ENCODE measurements around the gene PLCL1. TPM values are rescaled to one million over a fixed set of nuclear protein-coding genes. Genes with fewer than 3 reads are reported as not detected.

PLCL1 gene
- total and polyA plus RNA-seq, 10 of the 15 experiments (the other 5 are each of a cell fraction or from before 2014, with no cell fraction given), result 0.03 to 1.5 (median 0.22) TPM

- FAIRE-seq, result no peak
- intact Hi-C loops (cut with micrococcal nuclease; ENCODE audit: unreplicated experiment), result no loop called here
These were observed 128.0 kb downstream of the PLCL1 start for GRCh38 chr2:197932374-197932773.

More at GRCh38 chr2:197932374-197932773, 128.0 kb downstream of the PLCL1 start:
- Histone ChIP-seq H3K27me3 (replicated peaks in 1 of 2; ENCODE audit: control insufficient read depth in 2 of 2, insufficient read depth in 2 of 2, low read length in 1 of 2) (no peaks in the 10 kb centered on the region), H3K4me2 (ENCODE audit: control insufficient read depth, insufficient read depth) (no peak overlapping the region), H2AFZ (ENCODE audit: control insufficient read depth, low read depth, low read length) (no peak overlapping the region), H3K9ac (ENCODE audit: control insufficient read depth, insufficient read depth, low read length) (no peak overlapping the region), H3K4me3 (no peak overlapping the region), H3K36me3 (ENCODE audit: control insufficient read depth in 2 of 2, insufficient read depth in 2 of 2, low read length in 1 of 2) (no peaks in the 10 kb centered on the region), H4K20me1 (ENCODE audit: control insufficient read depth, insufficient read depth) (no peaks in the 10 kb centered on the region), H3K9me3 (replicated peaks; ENCODE audit: control insufficient read depth, insufficient read depth, low read length) (no peaks in the 10 kb centered on the region), H3K27ac (ENCODE audit: control insufficient read depth, insufficient read depth) (no peak overlapping the region), H3K4me1 (ENCODE audit: control insufficient read depth, insufficient read depth, low read length) (no peaks in the 10 kb centered on the region), H3K79me2 (ENCODE audit: control insufficient read depth, insufficient read depth, low read length) (no peaks in the 10 kb centered on the region)
- POLR2A ChIA-PET, result interaction anchor here (0.6 to 0.8 kb wide), 2 partner anchors 12 to 17 kb away, joined by 3 to 4 read pairs; no protein-coding TSS in a partner anchor
- RAD21 ChIA-PET (ENCODE audit: unreplicated experiment), result no interaction called here
- WGBS (ENCODE audit: insufficient coverage, insufficient replicate concordance, low lambda C conversion rate, missing lambda C conversion rate), result 19% methylated on average over 5 of the region's 5 CpGs
- no peak for DNase-seq (ENCODE audit: low read depth, low spot score)
- no peak for ATAC-seq
- CTCF ChIA-PET, result no interaction called here
- SMC1A ChIA-PET (ENCODE audit: uncharacterized antibody, unreplicated experiment), result interaction anchor here (1.1 to 1.8 kb wide), 4 partner anchors 12 to 127 kb away, joined by 3 to 6 read pairs (median 4); no protein-coding TSS in a partner anchor
- TF ChIP-seq POLR2A (IDR thresholded peaks at IDR 0.05; ENCODE audit: low read depth, low read length), result no peak
- TF ChIP-seq TAF1 (IDR thresholded peaks at IDR 0.05; ENCODE audit: borderline replicate concordance, low read depth, low read length), result no peak
- no peak for TF ChIP-seq NBN (IDR thresholded peaks at IDR 0.05)
- TF ChIP-seq MEF2A (IDR thresholded peaks at IDR 0.05; ENCODE audit: insufficient read depth, low read depth, low read length), result no peak
- TF ChIP-seq IRF3 (IDR thresholded peaks at IDR 0.05), result no peak
- no peak for TF ChIP-seq RFX5 (IDR thresholded peaks at IDR 0.05; ENCODE audit: low read depth, low read length)
- no peak for TF ChIP-seq ZNF274 (IDR thresholded peaks at IDR 0.05; ENCODE audit: insufficient read depth, insufficient read length)
- TF ChIP-seq JUND (IDR thresholded peaks at IDR 0.05; ENCODE audit: low read depth, low read length), result no peak
- no peak for TF ChIP-seq CEBPZ (IDR thresholded peaks at IDR 0.05; ENCODE audit: low read depth, low read length)
- no peak for TF ChIP-seq ZBED1 (IDR thresholded peaks at IDR 0.05; ENCODE audit: borderline replicate concordance)
- TF ChIP-seq BCL11A (IDR thresholded peaks at IDR 0.05; ENCODE audit: low read depth, low read length), result no peak
- no peak for TF ChIP-seq CBFB (IDR thresholded peaks at IDR 0.05; ENCODE audit: low read depth)
- no peak for TF ChIP-seq MLLT1 (IDR thresholded peaks at IDR 0.05)
- no peak for TF ChIP-seq NFYB (IDR thresholded peaks at IDR 0.05; ENCODE audit: insufficient read depth, low read depth, low read length)
- TF ChIP-seq POU2F2 (IDR thresholded peaks at IDR 0.05; ENCODE audit: borderline replicate concordance, low read depth, low read length), result no peak
- TF ChIP-seq TCF3 (IDR thresholded peaks at IDR 0.05; ENCODE audit: borderline replicate concordance, insufficient read depth, low read depth, low read length), result no peak
- no peak for TF ChIP-seq SREBF2 (IDR thresholded peaks at IDR 0.05; ENCODE audit: low read length)
- BruUV-seq (replicated peaks), result no TSS peak
- in situ Hi-C loops (cut with MboI), result no loop called here
